Neural cell (in vitro differentiated cells): ENCODE data around the gene MGAT5B. TPM values are rescaled to one million over a fixed set of nuclear protein-coding genes. Genes with fewer than 3 reads are reported as not detected.

ENCODE experiments used
- H2AFZ ChIP-seq: fragments of 200-600, 300-800 bp; sonication (generic), shearing (Covaris generic); 2 replicates; pipeline ENCODE4 v1.6.0; 2014; ENCODE audit warnings: low read depth, mild to moderate bottlenecking, antibody characterized with exemption, low read length, moderate library complexity
- H3F3A ChIP-seq: fragments of 200-600 bp; shearing (Covaris generic); 2 replicates; pipeline ENCODE4 v1.6.1; 2016; ENCODE audit warnings: mild to moderate bottlenecking, moderate library complexity, mixed read lengths, antibody characterized with exemption, low read length; ENCODE audit not compliant: insufficient read depth, poor library complexity, severe bottlenecking
- H3K27ac ChIP-seq: fragments of 200-600, 300-800 bp; sonication (generic), shearing (Covaris generic); 2 replicates; pipeline ENCODE4 v1.5.1; 2014; ENCODE audit warnings: mild to moderate bottlenecking, low read length, moderate library complexity
- H3K27me3 ChIP-seq: fragments of 300-800, 200-600 bp; sonication (generic), shearing (Covaris generic); 2 replicates; pipeline ENCODE4 v1.6.0; 2014; ENCODE audit warnings: mild to moderate bottlenecking, low read depth, low read length, moderate library complexity; ENCODE audit not compliant: insufficient read depth
- H3K36me3 ChIP-seq: fragments of 300-800, 200-600 bp; sonication (generic), shearing (Covaris generic); 2 replicates; pipeline ENCODE4 v1.5.1; 2014; ENCODE audit warnings: mild to moderate bottlenecking, antibody characterized with exemption, low read length, moderate library complexity; ENCODE audit not compliant: insufficient read depth
- H3K4me2 ChIP-seq: fragments of 300-800, 200-600 bp; sonication (generic), shearing (Covaris generic); 2 replicates; pipeline ENCODE4 v1.6.0; 2014; ENCODE audit warnings: mild to moderate bottlenecking, low read length
- H3K4me3 ChIP-seq: fragments of 300-800, 200-600 bp; sonication (generic), shearing (Covaris generic); 2 replicates; pipeline ENCODE4 v1.5.1; 2014; ENCODE audit warnings: mild to moderate bottlenecking, low read length, moderate library complexity
- H3K79me2 ChIP-seq: fragments of 200-600 bp; shearing (Covaris generic); replicated peaks from 2 replicates; pipeline ENCODE4 v1.6.0; 2014; ENCODE audit warnings: mild to moderate bottlenecking, low read length, moderate library complexity; ENCODE audit not compliant: insufficient read depth
- H3K9ac ChIP-seq: fragments of 300-800, 200-600 bp; sonication (generic), shearing (Covaris generic); 2 replicates; pipeline ENCODE4 v1.6.1; 2016; ENCODE audit warnings: mild to moderate bottlenecking, low read length, mixed read lengths
- H3K9me2 ChIP-seq: fragments of 200-600 bp; shearing (Covaris generic); 2 replicates; pipeline ENCODE4 v1.6.1; 2016; ENCODE audit warnings: mild to moderate bottlenecking, low read length, mixed read lengths; ENCODE audit not compliant: insufficient read depth
- H3K9me3 ChIP-seq: fragments of 200-600, 300-800 bp; sonication (generic), shearing (Covaris generic); 2 replicates; pipeline ENCODE4 v1.6.1; 2016; ENCODE audit warnings: mild to moderate bottlenecking, mixed run types, low read length, moderate library complexity, mixed read lengths
- H4K20me1 ChIP-seq: fragments of 200-600 bp; shearing (Covaris generic); 2 replicates; pipeline ENCODE4 v1.6.1; 2016; ENCODE audit warnings: mild to moderate bottlenecking, mixed run types; ENCODE audit not compliant: insufficient read depth
- EP300 ChIP-seq: fragments of 450-650 bp; conservative IDR thresholded peaks from 2 replicates; pipeline ENCODE4 v1.6.1; 2014; ENCODE audit warnings: antibody characterized with exemption, mild to moderate bottlenecking, moderate library complexity; ENCODE audit not compliant: poor library complexity, severe bottlenecking
- EZH2 ChIP-seq: fragments of 200-600, 300-800 bp; shearing (Covaris generic), sonication (generic); IDR thresholded peaks from 2 replicates; pipeline ENCODE4 v1.6.1; 2014; ENCODE audit warnings: antibody characterized with exemption, low read length, borderline replicate concordance, mild to moderate bottlenecking; ENCODE audit not compliant: insufficient read depth, poor library complexity, severe bottlenecking
- MXI1 ChIP-seq: fragments of 450-650 bp; conservative IDR thresholded peaks from 2 replicates; pipeline ENCODE4 v1.6.1; 2014; ENCODE audit warnings: antibody characterized with exemption, mild to moderate bottlenecking; ENCODE audit not compliant: poor library complexity, severe bottlenecking
- POLR2AphosphoS5 ChIP-seq: IDR thresholded peaks from 2 replicates; pipeline ENCODE4 v1.6.1; 2012
- RAD21 ChIP-seq: fragments of 450-650 bp; conservative IDR thresholded peaks from 2 replicates; pipeline ENCODE4 v1.6.1; 2014; ENCODE audit warnings: antibody characterized with exemption, mild to moderate bottlenecking, moderate library complexity
- REST ChIP-seq: IDR thresholded peaks from 2 replicates; pipeline ENCODE4 v1.6.1; 2012; ENCODE audit warnings: borderline replicate concordance
- SMC3 ChIP-seq: fragments of 450-650 bp; conservative IDR thresholded peaks from 2 replicates; pipeline ENCODE4 v1.6.1; 2014; ENCODE audit warnings: antibody characterized with exemption, mild to moderate bottlenecking, moderate library complexity; ENCODE audit not compliant: poor library complexity
- TAF1 ChIP-seq: IDR thresholded peaks from 2 replicates; pipeline ENCODE4 v1.6.1; 2012; ENCODE audit warnings: low read depth
- polyA plus RNA-seq: library from polyadenylated mRNA; depleted of rRNA; stranded (reverse); fragments of >200 nt; gene quantifications from 2 replicates; pipeline ENCODE4 v1.2.3, GENCODE V29; 2014
- TF ChIP-seq, protein P1 (sequence below): fragments of 450-650 bp; IDR thresholded peaks from 2 replicates; pipeline ENCODE4 v1.5.1; 2014; ENCODE audit warnings: antibody characterized with exemption, mild to moderate bottlenecking, moderate library complexity; ENCODE audit not compliant: poor library complexity, severe bottlenecking

The MGAT5B gene
- polyA plus RNA-seq, 1 donor from 2014 or later: 8.8 TPM

DNA sequence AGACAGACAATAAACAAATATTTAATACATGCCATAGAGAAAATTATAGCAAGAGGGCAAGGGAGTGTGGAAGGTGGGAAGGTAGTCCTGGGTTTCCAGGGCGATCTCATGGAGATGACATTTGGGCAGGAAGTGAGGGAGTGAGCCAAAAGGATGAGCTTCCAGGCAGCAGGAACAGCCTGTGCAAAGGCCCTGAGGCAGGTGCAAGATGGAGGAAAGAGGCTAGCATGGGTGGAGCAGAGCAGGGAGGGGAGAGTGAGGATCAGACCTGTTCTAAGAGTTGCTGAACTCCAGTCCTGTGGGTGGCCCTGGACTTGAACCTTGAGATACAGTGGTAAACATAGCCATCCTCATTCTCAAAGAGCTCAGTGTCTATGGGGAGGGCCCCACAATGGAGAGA is 94.7 kb downstream of the MGAT5B start:
- no peaks in the 10 kb centered on the region for H3K36me3 ChIP-seq
- no peaks in the 10 kb centered on the region for H3K9me2 ChIP-seq

DNA sequence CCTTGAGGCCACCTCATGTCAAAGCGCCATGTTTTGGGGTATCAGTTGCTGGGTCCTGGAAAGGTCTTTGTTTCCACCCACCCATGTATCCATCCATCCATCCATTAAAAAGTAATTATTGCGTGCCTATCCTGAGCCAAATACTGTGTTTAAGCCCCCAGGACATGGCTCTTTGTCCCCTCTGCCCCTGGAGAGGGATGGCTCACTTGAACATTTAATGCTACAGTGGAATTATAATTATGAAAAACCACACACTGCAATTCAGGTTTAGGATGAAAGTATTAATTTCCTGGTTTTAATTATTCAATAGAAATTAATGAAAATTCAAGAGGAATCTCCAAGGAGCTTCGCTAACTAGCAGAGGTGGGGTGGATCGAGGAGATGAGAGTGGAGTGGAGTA is 97.8 kb downstream of the MGAT5B start:
- TF ChIP-seq EP300: no peak
- no peak for TF ChIP-seq TAF1
- TF ChIP-seq SMC3: no peak
- TF ChIP-seq REST: no peak
- TF ChIP-seq EZH2: no peak
- TF ChIP-seq, protein P1, sequence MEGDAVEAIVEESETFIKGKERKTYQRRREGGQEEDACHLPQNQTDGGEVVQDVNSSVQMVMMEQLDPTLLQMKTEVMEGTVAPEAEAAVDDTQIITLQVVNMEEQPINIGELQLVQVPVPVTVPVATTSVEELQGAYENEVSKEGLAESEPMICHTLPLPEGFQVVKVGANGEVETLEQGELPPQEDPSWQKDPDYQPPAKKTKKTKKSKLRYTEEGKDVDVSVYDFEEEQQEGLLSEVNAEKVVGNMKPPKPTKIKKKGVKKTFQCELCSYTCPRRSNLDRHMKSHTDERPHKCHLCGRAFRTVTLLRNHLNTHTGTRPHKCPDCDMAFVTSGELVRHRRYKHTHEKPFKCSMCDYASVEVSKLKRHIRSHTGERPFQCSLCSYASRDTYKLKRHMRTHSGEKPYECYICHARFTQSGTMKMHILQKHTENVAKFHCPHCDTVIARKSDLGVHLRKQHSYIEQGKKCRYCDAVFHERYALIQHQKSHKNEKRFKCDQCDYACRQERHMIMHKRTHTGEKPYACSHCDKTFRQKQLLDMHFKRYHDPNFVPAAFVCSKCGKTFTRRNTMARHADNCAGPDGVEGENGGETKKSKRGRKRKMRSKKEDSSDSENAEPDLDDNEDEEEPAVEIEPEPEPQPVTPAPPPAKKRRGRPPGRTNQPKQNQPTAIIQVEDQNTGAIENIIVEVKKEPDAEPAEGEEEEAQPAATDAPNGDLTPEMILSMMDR: no peak
- TF ChIP-seq MXI1: no peak
- Histone ChIP-seq H3K27me3 (no peaks in the 10 kb centered on the region), H4K20me1 (no peaks in the 10 kb centered on the region), H3K79me2 (no peaks in the 10 kb centered on the region), H2AFZ (no peak overlapping the region), H3K4me3 (no peak overlapping the region), H3K4me2 (no peak overlapping the region), H3K36me3 (no peaks in the 10 kb centered on the region), H3K9me2 (no peaks in the 10 kb centered on the region), H3K9ac (no peak overlapping the region), H3K27ac (no peak overlapping the region), H3F3A (no peaks in the 10 kb centered on the region), H3K9me3 (no peaks in the 10 kb centered on the region)

More for the DNA sequence above, 94.7 kb downstream of the MGAT5B start:
- H3K4me3 ChIP-seq: no peak overlapping the region
- H3K79me2 ChIP-seq: no peaks in the 10 kb centered on the region
- no peaks in the 10 kb centered on the region for H3K9me3 ChIP-seq
- H3K27me3 ChIP-seq: no peaks in the 10 kb centered on the region
- no peaks in the 10 kb centered on the region for H4K20me1 ChIP-seq
- no peaks in the 10 kb centered on the region for H3F3A ChIP-seq
- no peak overlapping the region for H3K4me2 ChIP-seq
- H3K9ac ChIP-seq: no peak overlapping the region
- no peak overlapping the region for H3K27ac ChIP-seq
- no peak for TF ChIP-seq EZH2
- no peak overlapping the region for H2AFZ ChIP-seq

GRCh38 chr17:76966486-76967181 is 98.4 kb downstream of the MGAT5B start:
- Histone ChIP-seq H3K36me3 (no peaks in the 10 kb centered on the region), H2AFZ (no peak overlapping the region), H3F3A (no peaks in the 10 kb centered on the region), H3K79me2 (no peaks in the 10 kb centered on the region), H3K4me3 (no peak overlapping the region), H3K9me3 (no peaks in the 10 kb centered on the region), H3K4me2 (no peak overlapping the region), H3K9me2 (no peaks in the 10 kb centered on the region), H4K20me1 (no peaks in the 10 kb centered on the region), H3K27ac (no peak overlapping the region), H3K27me3 (no peaks in the 10 kb centered on the region), H3K9ac (no peak overlapping the region)
- TF ChIP-seq RAD21 (no peak), EZH2 (no peak), REST (no peak), EP300 (no peak), TAF1 (no peak), SMC3 (no peak), MXI1 (no peak), POLR2AphosphoS5 (no peak)
- TF ChIP-seq, protein P1: no peak
